Left lung (tissue), 10 donors: ENCODE results near the gene ATP6V1D. TPM values are rescaled to one million over a fixed set of nuclear protein-coding genes. Genes with fewer than 3 reads are reported as not detected.

Experiments used
- ATAC-seq: fragments of 200-7000 bp; cut with Tn5 transposase; one replicate; pipeline ENCODE4 v1.9.1; 2020; ENCODE audit warnings: moderate library complexity
- DNase-seq, 4 donors: peaks; one replicate each; pipeline ENCODE4 v3.0.0-alpha.2; 2013 to 2020
- H3K27ac ChIP-seq, 2 donors: fragments of 200-600 bp; sonication (generic) in 1 of 2; one replicate each; pipeline versions ENCODE4 v1.5.0 to v1.8.0; 2020 to 2021
- H3K27me3 ChIP-seq, 2 donors: fragments of 200-600 bp; sonication (generic) in 1 of 2; one replicate each; pipeline versions ENCODE4 v1.5.0 to v1.8.0; 2020 to 2021
- H3K36me3 ChIP-seq, 2 donors: fragments of 200-600 bp; sonication (generic) in 1 of 2; one replicate each; pipeline versions ENCODE4 v1.5.0 to v1.8.0; 2020 to 2021
- H3K4me1 ChIP-seq, 2 donors: fragments of 200-600 bp; one replicate each; pipeline ENCODE4 v1.8.0; 2021
- H3K4me3 ChIP-seq, 2 donors: fragments of 200-600 bp; sonication (generic) in 1 of 2; one replicate each; pipeline versions ENCODE4 v1.5.0 to v1.8.0; 2020 to 2021; ENCODE audit warnings: mild to moderate bottlenecking in 1 of 2
- H3K9me3 ChIP-seq, 2 donors: fragments of 200-600 bp; sonication (generic) in 1 of 2; one replicate each; pipeline versions ENCODE4 v1.5.0 to v1.8.0; 2020 to 2021
- CTCF ChIP-seq, 2 donors: fragments of 200-600 bp; sonication (generic) in 1 of 2; IDR thresholded peaks; one replicate each; pipeline versions ENCODE4 v1.5.0 to v1.8.0; 2021; ENCODE audit warnings: antibody characterized with exemption in 2 of 2
- intact Hi-C, 2 donors: fragments of 100-400 bp; cut with DNase I; formaldehyde crosslinking; loops; one replicate each; pipeline versions ENCODE4 v1.11.2 to v1.14.2; 2022
- polyA plus RNA-seq, 6 donors: library from polyadenylated mRNA; unstranded; fragments of 120-200 nt; gene quantifications; one replicate each; pipeline ENCODE4 v1.2.1, GENCODE V29; 2013; ENCODE audit not compliant: insufficient read length in 6 of 6
- total RNA-seq, 2 donors: library from RNA; stranded (reverse); fragmentation: NEBNext Ultra II Directional; extraction: Animal tissue kit (Norgen Biotek cat#: 25700); gene quantifications; one replicate each; pipeline ENCODE4 v1.2.1, GENCODE V29; 2021
- donor health status: DM: no; HTN: yes; CAD: no.
- donor health status: DM: no; HTN: no; CAD: no.

Gene ATP6V1D
- total and polyA plus RNA-seq, 8 donors: 71.4 to 109 (median 85.6) TPM

GRCh38 chr14:67372833-67373232 is 13.2 kb upstream of the ATP6V1D start:
- peaks cover 0 to 96% of the 10 kb centered on the region in 2 donors for H3K36me3 ChIP-seq
- ATAC-seq: no peak
- no peak for DNase-seq
- no peak overlapping the region for H3K4me3 ChIP-seq
- H3K4me1 ChIP-seq: no peaks in the 10 kb centered on the region
- no peak for TF ChIP-seq CTCF (IDR thresholded peaks at IDR 0.05)
- H3K27me3 ChIP-seq: no peaks in the 10 kb centered on the region
- intact Hi-C loops: no loop called here
- H3K27ac ChIP-seq: no peak overlapping the region
- no peaks in the 10 kb centered on the region for H3K9me3 ChIP-seq

GRCh38 chr14:67371247-67372148 is 11.9 kb upstream of the ATP6V1D start:
- Histone ChIP-seq H3K4me1 (no peaks in the 10 kb centered on the region), H3K27me3 (no peaks in the 10 kb centered on the region), H3K4me3 (no peak overlapping the region), H3K36me3 (peaks cover 0 to 96% of the 10 kb centered on the region in 2 donors), H3K9me3 (no peaks in the 10 kb centered on the region), H3K27ac (no peak overlapping the region)
- ATAC-seq: no peak
- intact Hi-C loops: no loop called here
- DNase-seq: no peak
- TF ChIP-seq CTCF (IDR thresholded peaks at IDR 0.05): no peak

GRCh38 chr14:67370830-67371229 is 11.2 kb upstream of the ATP6V1D start:
- no peak for ATAC-seq
- no peaks in the 10 kb centered on the region for H3K9me3 ChIP-seq
- no peak for DNase-seq
- H3K27ac ChIP-seq: no peak overlapping the region
- H3K27me3 ChIP-seq: no peaks in the 10 kb centered on the region
- H3K4me1 ChIP-seq: no peaks in the 10 kb centered on the region
- H3K36me3 ChIP-seq: peaks cover 0 to 96% of the 10 kb centered on the region in 2 donors
- H3K4me3 ChIP-seq: no peak overlapping the region
- intact Hi-C loops: no loop called here
- no peak for TF ChIP-seq CTCF (IDR thresholded peaks at IDR 0.05)

- Histone ChIP-seq H3K4me1 (peaks cover 25 to 49% of the 10 kb centered on the region in 2 donors), H3K4me3 (no peak overlapping the region), H3K9me3 (no peaks in the 10 kb centered on the region), H3K27me3 (no peaks in the 10 kb centered on the region), H3K27ac (no peak overlapping the region), H3K36me3 (peaks cover 0 to 70% of the 10 kb centered on the region in 2 donors)
- no peak for DNase-seq
- no peak for ATAC-seq
- no peak for TF ChIP-seq CTCF (IDR thresholded peaks at IDR 0.05)
- intact Hi-C loops: no loop called here
Observed at GRCh38 chr14:67365476-67365875, 5.9 kb upstream of the ATP6V1D start.

- intact Hi-C loops: no loop called here
- H3K27ac ChIP-seq: peak overlapping the region; percentile 94 to 96
- DNase-seq: no peak
- peak; percentile 59 for ATAC-seq
- H3K36me3 ChIP-seq: peaks cover 0 to 22% of the 10 kb centered on the region in 2 donors
- TF ChIP-seq CTCF (IDR thresholded peaks at IDR 0.05): no peak
- peak overlapping the region; percentile 92 to 95 for H3K4me3 ChIP-seq
- peaks cover 41 to 83% of the 10 kb centered on the region in 2 donors for H3K4me1 ChIP-seq
- no peaks in the 10 kb centered on the region for H3K9me3 ChIP-seq
- no peaks in the 10 kb centered on the region for H3K27me3 ChIP-seq
Observed at GRCh38 chr14:67360470-67361206, 1.0 kb upstream of the ATP6V1D start.
